ENCODE results near the gene CLIP3.

The CLIP3 gene

GRCh38 chr19:35977446-35978222, 55.0 kb downstream of the CLIP3 start:
- DNase-seq, result no peak

DNA sequence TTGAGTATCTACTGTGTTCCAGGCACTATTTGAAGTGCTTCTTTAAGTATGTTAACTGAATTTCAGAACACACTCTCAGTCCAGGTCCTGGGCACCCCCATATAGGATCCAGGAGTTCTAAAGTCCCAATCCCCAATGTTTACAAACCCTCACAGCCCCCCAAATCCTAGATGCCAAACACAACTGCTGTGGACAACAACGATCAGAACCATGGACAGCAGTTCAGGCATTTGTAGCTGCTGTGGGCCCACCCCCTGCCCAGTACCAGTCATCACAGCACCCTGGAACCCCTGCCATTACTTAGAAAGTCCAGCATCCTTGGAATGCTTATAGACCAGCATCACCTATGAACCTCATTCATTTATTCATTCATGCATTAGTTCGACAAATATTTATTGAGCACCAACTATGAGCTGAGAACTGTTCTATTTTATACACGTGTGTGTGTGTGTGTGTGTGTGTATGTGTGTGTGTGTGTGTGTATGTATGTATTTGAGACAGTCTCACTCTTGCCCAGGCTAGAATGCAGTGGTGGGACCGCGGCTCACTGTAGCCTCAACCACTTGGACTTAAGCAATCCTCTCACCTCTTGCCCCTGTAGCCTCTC, 57.0 kb downstream of the CLIP3 start:
- DNase-seq, result no peak

DNA sequence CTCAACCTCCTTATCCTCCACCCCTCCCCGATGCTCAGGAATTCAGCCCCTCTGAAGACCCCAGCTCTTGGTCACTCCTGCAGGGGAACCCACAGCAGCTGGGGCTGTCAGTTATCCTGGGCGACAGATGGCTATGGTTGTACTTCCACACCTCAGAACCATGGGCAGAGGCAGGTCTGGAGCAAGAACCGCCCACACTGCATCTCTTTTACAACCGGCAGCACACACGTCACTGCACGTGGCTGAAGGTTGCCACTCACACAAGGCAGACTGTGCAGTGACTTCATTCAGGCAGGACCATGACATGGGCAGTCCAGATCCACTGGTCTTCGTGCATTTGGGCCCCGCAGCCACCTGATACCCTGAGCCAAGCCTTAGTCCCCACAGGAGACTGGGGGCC, 59.2 kb downstream of the CLIP3 start:
- no peak for DNase-seq

GRCh38 chr19:35966771-35967170, 65.9 kb downstream of the CLIP3 start:
- no peak for DNase-seq

All from fibroblast of skin of abdomen (primary cell).